ENCODE data around the gene GJC2.

GJC2 gene

DNA sequence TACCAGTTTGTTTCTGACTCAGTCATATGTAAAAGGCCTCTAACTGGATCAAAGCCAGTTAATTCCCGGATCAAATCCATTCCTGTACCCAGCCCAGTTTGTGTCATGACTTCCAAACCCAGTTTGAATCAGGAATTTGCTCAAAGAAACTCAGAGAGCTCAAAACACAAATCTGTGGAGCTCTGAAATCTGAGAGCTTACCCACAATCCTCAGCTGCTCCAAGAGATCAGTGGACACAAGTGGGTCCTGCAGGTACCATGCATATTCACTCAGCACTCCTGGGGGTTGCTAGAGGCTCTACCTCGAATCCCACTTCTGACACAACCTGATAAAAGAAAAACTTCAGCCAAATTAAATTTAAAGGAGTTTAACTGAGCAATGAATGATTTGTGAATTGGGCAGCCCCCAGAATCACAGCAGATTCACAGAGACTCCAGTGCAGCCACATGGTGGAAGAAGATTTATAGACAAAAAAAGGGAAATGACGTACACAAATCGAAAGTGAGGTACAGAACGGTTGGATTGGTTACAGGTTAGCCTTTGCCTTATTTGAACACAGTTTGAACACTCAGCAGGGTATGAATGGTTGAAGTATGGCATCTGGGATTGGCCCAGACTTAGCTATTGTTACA, 28.8 kb upstream of the GJC2 start:
- Histone ChIP-seq H3K4me3 (ENCODE audit: low read depth, low read length) (no peak overlapping the region), H3K36me3 (no peaks in the 10 kb centered on the region), H3K27me3 (no peaks in the 10 kb centered on the region), H3K4me1 (no peaks in the 10 kb centered on the region), H3K9me3 (no peaks in the 10 kb centered on the region)
- no peak for DNase-seq
- TF ChIP-seq, protein P1, sequence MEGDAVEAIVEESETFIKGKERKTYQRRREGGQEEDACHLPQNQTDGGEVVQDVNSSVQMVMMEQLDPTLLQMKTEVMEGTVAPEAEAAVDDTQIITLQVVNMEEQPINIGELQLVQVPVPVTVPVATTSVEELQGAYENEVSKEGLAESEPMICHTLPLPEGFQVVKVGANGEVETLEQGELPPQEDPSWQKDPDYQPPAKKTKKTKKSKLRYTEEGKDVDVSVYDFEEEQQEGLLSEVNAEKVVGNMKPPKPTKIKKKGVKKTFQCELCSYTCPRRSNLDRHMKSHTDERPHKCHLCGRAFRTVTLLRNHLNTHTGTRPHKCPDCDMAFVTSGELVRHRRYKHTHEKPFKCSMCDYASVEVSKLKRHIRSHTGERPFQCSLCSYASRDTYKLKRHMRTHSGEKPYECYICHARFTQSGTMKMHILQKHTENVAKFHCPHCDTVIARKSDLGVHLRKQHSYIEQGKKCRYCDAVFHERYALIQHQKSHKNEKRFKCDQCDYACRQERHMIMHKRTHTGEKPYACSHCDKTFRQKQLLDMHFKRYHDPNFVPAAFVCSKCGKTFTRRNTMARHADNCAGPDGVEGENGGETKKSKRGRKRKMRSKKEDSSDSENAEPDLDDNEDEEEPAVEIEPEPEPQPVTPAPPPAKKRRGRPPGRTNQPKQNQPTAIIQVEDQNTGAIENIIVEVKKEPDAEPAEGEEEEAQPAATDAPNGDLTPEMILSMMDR (IDR thresholded peaks at IDR 0.05; ENCODE audit: low read depth, low read length), result no peak

GRCh38 chr1:228122921-228123441, 26.7 kb upstream of the GJC2 start:
- H3K4me1 ChIP-seq, result no peaks in the 10 kb centered on the region
- H3K9me3 ChIP-seq, result no peaks in the 10 kb centered on the region
- TF ChIP-seq, protein P1 (IDR thresholded peaks at IDR 0.05; ENCODE audit: low read depth, low read length), result no peak
- no peaks in the 10 kb centered on the region for H3K36me3 ChIP-seq
- H3K4me3 ChIP-seq (ENCODE audit: low read depth, low read length), result no peak overlapping the region
- no peaks in the 10 kb centered on the region for H3K27me3 ChIP-seq
- no peak for DNase-seq

- H3K9me3 ChIP-seq, result no peaks in the 10 kb centered on the region
- no peak for DNase-seq
- no peaks in the 10 kb centered on the region for H3K27me3 ChIP-seq
- no peaks in the 10 kb centered on the region for H3K36me3 ChIP-seq
- no peak overlapping the region for H3K4me3 ChIP-seq (ENCODE audit: low read depth, low read length)
- TF ChIP-seq, protein P1 (IDR thresholded peaks at IDR 0.05; ENCODE audit: low read depth, low read length), result no peak
- no peaks in the 10 kb centered on the region for H3K4me1 ChIP-seq
Measured at GRCh38 chr1:228123505-228123904, 26.2 kb upstream of the GJC2 start.

DNA sequence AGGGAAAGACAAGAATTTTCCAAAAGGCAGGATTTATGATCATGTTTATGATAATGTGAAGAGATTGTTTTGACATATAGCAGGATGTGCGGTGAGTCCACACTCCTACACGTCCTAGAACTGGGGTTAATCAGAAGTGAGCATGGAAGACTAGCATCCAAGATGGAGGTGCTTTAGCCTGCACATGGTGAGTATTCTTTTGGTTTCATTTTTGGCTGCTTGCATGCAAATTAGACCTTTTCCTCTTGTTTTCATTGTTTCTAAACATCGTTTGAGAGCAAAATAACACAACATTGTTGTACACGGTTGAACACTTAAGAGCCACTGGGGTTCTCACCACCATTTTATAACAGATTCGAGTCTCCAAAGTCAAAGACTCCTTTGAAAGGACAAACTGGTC, 24.5 kb upstream of the GJC2 start:
- TF ChIP-seq, protein P1 (IDR thresholded peaks at IDR 0.05; ENCODE audit: low read depth, low read length), result no peak
- Histone ChIP-seq H3K4me3 (ENCODE audit: low read depth, low read length) (no peak overlapping the region), H3K27me3 (no peaks in the 10 kb centered on the region), H3K36me3 (no peaks in the 10 kb centered on the region), H3K9me3 (no peaks in the 10 kb centered on the region), H3K4me1 (no peaks in the 10 kb centered on the region)
- no peak for DNase-seq

DNA sequence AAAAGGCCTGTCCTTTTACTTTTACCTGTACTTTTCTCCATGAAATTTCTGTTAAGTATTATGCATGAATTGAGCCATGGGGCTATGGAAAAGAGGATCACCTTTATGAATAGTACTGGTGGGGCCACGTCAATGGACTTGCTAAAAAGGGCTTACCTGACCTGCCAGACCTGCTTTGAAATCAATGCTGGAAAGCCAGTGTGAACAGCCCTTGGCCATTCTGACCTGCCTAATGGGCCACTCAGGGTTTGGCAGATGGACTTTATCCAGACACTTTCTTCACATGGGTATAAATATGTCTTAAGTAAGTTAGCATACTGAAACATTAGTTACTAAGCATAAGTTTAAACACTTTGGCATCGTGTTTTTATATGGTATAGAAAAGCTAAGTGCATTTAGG, 18.0 kb upstream of the GJC2 start:
- Histone ChIP-seq H3K36me3 (no peaks in the 10 kb centered on the region), H3K27me3 (peaks cover 39% of the 10 kb centered on the region), H3K4me1 (no peaks in the 10 kb centered on the region), H3K9me3 (no peaks in the 10 kb centered on the region), H3K4me3 (ENCODE audit: low read depth, low read length) (no peak overlapping the region)
- DNase-seq, result no peak
- TF ChIP-seq, protein P1 (IDR thresholded peaks at IDR 0.05; ENCODE audit: low read depth, low read length), result no peak

GRCh38 chr1:228134591-228134990, 15.1 kb upstream of the GJC2 start:
- no peaks in the 10 kb centered on the region for H3K9me3 ChIP-seq
- no peak overlapping the region for H3K4me3 ChIP-seq (ENCODE audit: low read depth, low read length)
- peaks cover 39% of the 10 kb centered on the region for H3K27me3 ChIP-seq
- TF ChIP-seq, protein P1 (IDR thresholded peaks at IDR 0.05; ENCODE audit: low read depth, low read length), result no peak
- H3K36me3 ChIP-seq, result no peaks in the 10 kb centered on the region
- DNase-seq, result no peak
- no peaks in the 10 kb centered on the region for H3K4me1 ChIP-seq
